Endothelial cell of umbilical vein (primary cell): ENCODE results near the gene SMAD6. TPM values are rescaled to one million over a fixed set of nuclear protein-coding genes. Genes with fewer than 3 reads are reported as not detected.

Source experiments
- BruUV-seq: library from RNA; stranded (reverse); fragments of 400-500 nt; replicated peaks from 2 replicates; lab custom pipeline; 2021; lab: Mats Ljungman, UMichigan
- CTCF ChIA-PET: fragments of 300-600, 350-600 bp; sonication (Branson Sonifier 250); formaldehyde crosslinking; loops from one replicate; lab custom pipeline; 2021; ENCODE audit warnings: antibody characterized with exemption, inconsistent platforms; lab: Charles Lee
- POLR2A ChIA-PET: fragments of 300-600, 350-600 bp; sonication (Branson Sonifier 250); formaldehyde crosslinking; loops from one replicate; lab custom pipeline; 2021; ENCODE audit warnings: antibody characterized with exemption, inconsistent platforms; lab: Charles Lee
- DNase-seq: peaks from one replicate; pipeline ENCODE4 v3.0.0-alpha.2; 2011; ENCODE audit warnings: low read depth, low spot score
- FAIRE-seq: peaks from 2 replicates; lab custom pipeline; 2011; peaks lifted over from hg19 to GRCh38; lab: Jason Lieb, UNC
- H2AFZ ChIP-seq: 2 replicates; pipeline ENCODE4 v1.6.0; 2012; ENCODE audit warnings: low read depth, low read length, control low read depth, inconsistent platforms
- H3K27ac ChIP-seq: 2 replicates; pipeline ENCODE4 v1.5.1; 2011; ENCODE audit warnings: low read depth, mild to moderate bottlenecking, control low read depth, low read length, moderate library complexity; ENCODE audit not compliant: insufficient read depth
- H3K27me3 ChIP-seq, 2 experiments: 2 replicates each; pipeline versions ENCODE4 v1.6.0 to v1.6.1; 2011; ENCODE audit warnings: low read length in 2 of 2, mixed read lengths in 1 of 2; ENCODE audit not compliant: control insufficient read depth in 2 of 2, insufficient read depth in 2 of 2
- H3K36me3 ChIP-seq, 2 experiments: 2 replicates in 1 of 2; 3 replicates in 1 of 2; pipeline ENCODE4 v1.5.1; 2011; ENCODE audit warnings: low read length in 2 of 2, mild to moderate bottlenecking in 1 of 2, moderate library complexity in 1 of 2; ENCODE audit not compliant: control insufficient read depth in 2 of 2, insufficient read depth in 2 of 2; ENCODE audit errors: extremely low read depth in 1 of 2
- H3K4me1 ChIP-seq: 3 replicates; pipeline ENCODE4 v1.5.1; 2011; ENCODE audit warnings: mild to moderate bottlenecking, low read length; ENCODE audit not compliant: control insufficient read depth, insufficient read depth; ENCODE audit errors: extremely low read depth
- H3K4me2 ChIP-seq: 2 replicates; pipeline ENCODE4 v1.6.1; 2011; ENCODE audit warnings: low read length, control low read depth, mixed read lengths; ENCODE audit not compliant: insufficient read depth
- H3K4me3 ChIP-seq, 3 experiments: fragments of 200-600 bp in 1 of 3; sonication (generic), shearing (Covaris generic) in 1 of 3; replicated peaks in 1 of 3; 2 replicates each; pipeline ENCODE4 v1.5.1; 2011 to 2016; ENCODE audit warnings: control low read depth in 3 of 3, low read length in 3 of 3, mild to moderate bottlenecking in 2 of 3, inconsistent platforms in 1 of 3, low read depth in 1 of 3, moderate library complexity in 1 of 3; ENCODE audit not compliant: insufficient read depth in 1 of 3
- H3K79me2 ChIP-seq: 2 replicates; pipeline ENCODE4 v1.6.0; 2012; ENCODE audit warnings: low read length, inconsistent platforms; ENCODE audit not compliant: control insufficient read depth, insufficient read depth
- H3K9ac ChIP-seq: replicated peaks from 2 replicates; pipeline ENCODE3; 2011; ENCODE audit warnings: low read length, control low read depth; ENCODE audit not compliant: insufficient read depth; ENCODE audit errors: extremely low read depth
- H3K9me1 ChIP-seq: replicated peaks from 3 replicates; pipeline ENCODE4 v1.6.0; 2011; ENCODE audit warnings: mild to moderate bottlenecking, low read length; ENCODE audit not compliant: control insufficient read depth, insufficient read depth; ENCODE audit errors: extremely low read depth
- H3K9me3 ChIP-seq: replicated peaks from 2 replicates; pipeline ENCODE4 v1.5.1; 2012; ENCODE audit warnings: low read length, inconsistent platforms; ENCODE audit not compliant: control insufficient read depth, insufficient read depth
- H4K20me1 ChIP-seq: replicated peaks from 2 replicates; pipeline ENCODE3; 2011; ENCODE audit warnings: mild to moderate bottlenecking, low read length; ENCODE audit not compliant: control insufficient read depth, insufficient read depth; ENCODE audit errors: extremely low read depth
- EZH2 ChIP-seq: IDR thresholded peaks from 2 replicates; pipeline ENCODE4 v1.6.1; 2012; ENCODE audit warnings: borderline replicate concordance, low read depth, mild to moderate bottlenecking, moderate library complexity, low read length, inconsistent platforms; ENCODE audit not compliant: severe bottlenecking
- FOS ChIP-seq: IDR thresholded peaks from 2 replicates; pipeline ENCODE4 v1.6.1; 2011; ENCODE audit warnings: mild to moderate bottlenecking, low read length, moderate library complexity, borderline replicate concordance; ENCODE audit not compliant: insufficient read depth
- GATA2 ChIP-seq: IDR thresholded peaks from 2 replicates; pipeline ENCODE4 v1.7.0; 2011; ENCODE audit warnings: low read depth, mild to moderate bottlenecking, moderate library complexity, mixed read lengths, low read length; ENCODE audit not compliant: insufficient read length, insufficient read depth
- JUN ChIP-seq: IDR thresholded peaks from 2 replicates; pipeline ENCODE4 v1.6.1; 2011; ENCODE audit warnings: borderline replicate concordance, low read depth; ENCODE audit not compliant: insufficient read length, insufficient read depth
- MYC ChIP-seq: IDR thresholded peaks from one replicate; pipeline ENCODE4 v1.6.1; 2011; ENCODE audit warnings: mild to moderate bottlenecking, low read depth, low read length
- POLR2A ChIP-seq: IDR thresholded peaks from 2 replicates; pipeline ENCODE4 v1.6.1; 2012; ENCODE audit warnings: low read depth, mild to moderate bottlenecking, control low read depth, low read length
- POLR2AphosphoS5 ChIP-seq: IDR thresholded peaks from 2 replicates; pipeline ENCODE4 v1.6.1; 2012; ENCODE audit warnings: low read depth, mild to moderate bottlenecking, control low read depth, low read length, moderate library complexity; ENCODE audit not compliant: insufficient read depth
- dilution Hi-C: fragments of 300-500 bp; cut with MboI; formaldehyde crosslinking; loops from one replicate; pipeline ENCODE4 v1.15.0; 2019; ENCODE audit warnings: low sequenced_read_pairs; ENCODE audit not compliant: extremely low pct_ligation_motif_present
- intact Hi-C: fragments of 100-400 bp; cut with micrococcal nuclease; formaldehyde crosslinking; loops from one replicate; pipeline ENCODE4 v1.10.0; 2022
- polyA plus RNA-seq, 4 experiments: library from polyadenylated mRNA; depleted of rRNA in 3 of 4; stranded (reverse) in 3 of 4; unstranded in 1 of 4; fragments of >200 nt; gene quantifications; 2 replicates each; pipeline versions ENCODE4 v1.2.1 to v1.2.3, GENCODE V29; 2011 to 2012; ENCODE audit warnings: missing spikeins in 1 of 4
- total RNA-seq: library from RNA; stranded (reverse); gene quantifications from 2 replicates; pipeline ENCODE4 v1.2.3, GENCODE V29; 2021
- TF ChIP-seq, protein P1 (sequence below): IDR thresholded peaks from 2 replicates; pipeline ENCODE4 v1.6.1; 2011; ENCODE audit not compliant: insufficient read depth, insufficient read length
- TF ChIP-seq, protein P2 (sequence below), 2 donors: IDR thresholded peaks; 1 replicate in 1 of 2; 2 replicates in 1 of 2; pipeline ENCODE4 v1.5.1; 2011; ENCODE audit warnings: low read length in 2 of 2, mild to moderate bottlenecking in 2 of 2, moderate library complexity in 2 of 2, control low read depth in 1 of 2, inconsistent platforms in 1 of 2, low read depth in 1 of 2; ENCODE audit not compliant: insufficient read depth in 1 of 2; ENCODE audit errors: extremely low read depth in 1 of 2

Gene SMAD6
- total and polyA plus RNA-seq, 2 donors (not counting 3 experiments of a cell fraction or from before 2014, with no cell fraction given), result 7.3 to 12.5 TPM

DNA sequence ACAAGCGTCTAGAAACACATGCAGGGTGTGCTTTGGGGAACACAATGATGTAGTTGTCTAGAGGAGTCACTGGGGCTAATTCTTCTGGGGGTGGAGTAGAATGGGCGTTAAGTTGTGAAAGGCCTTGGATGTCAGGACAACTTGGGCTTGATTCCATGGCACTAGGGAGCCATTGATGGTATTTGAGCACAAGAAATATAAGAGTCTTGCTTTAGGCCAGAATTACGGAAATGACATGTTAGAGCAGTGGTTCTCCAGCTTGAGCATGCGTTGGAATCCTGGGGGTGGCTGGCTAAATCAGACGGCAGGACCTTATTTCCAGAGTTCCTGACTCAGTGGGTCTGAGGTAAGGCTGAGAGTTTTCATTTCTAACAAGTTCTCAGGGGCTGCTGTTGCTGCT is 29.2 kb upstream of the SMAD6 start:
- no peaks in the 10 kb centered on the region for H3K27me3 ChIP-seq
- no peaks in the 10 kb centered on the region for H3K79me2 ChIP-seq
- H2AFZ ChIP-seq, result no peak overlapping the region
- no peaks in the 10 kb centered on the region for H3K36me3 ChIP-seq
- intact Hi-C loops, result no loop called here
- no peak overlapping the region for H3K27ac ChIP-seq
- ChIA-PET POLR2A (no interaction called here), CTCF (no interaction called here)
- dilution Hi-C loops, result no loop called here
- no TSS peak for BruUV-seq
- no peaks in the 10 kb centered on the region for H3K4me1 ChIP-seq
- H3K9me3 ChIP-seq, result no peaks in the 10 kb centered on the region
- no peak overlapping the region for H3K4me2 ChIP-seq
- H3K9ac ChIP-seq, result no peak overlapping the region
- FAIRE-seq, result no peak
- no peak overlapping the region for H3K4me3 ChIP-seq
- no peaks in the 10 kb centered on the region for H4K20me1 ChIP-seq
- TF ChIP-seq POLR2A (no peak), JUN (no peak), GATA2 (no peak), FOS (no peak), EZH2 (no peak), POLR2AphosphoS5 (no peak), MYC (no peak)
- TF ChIP-seq, protein P1, sequence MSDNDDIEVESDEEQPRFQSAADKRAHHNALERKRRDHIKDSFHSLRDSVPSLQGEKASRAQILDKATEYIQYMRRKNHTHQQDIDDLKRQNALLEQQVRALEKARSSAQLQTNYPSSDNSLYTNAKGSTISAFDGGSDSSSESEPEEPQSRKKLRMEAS, result no peak
- TF ChIP-seq, protein P2, sequence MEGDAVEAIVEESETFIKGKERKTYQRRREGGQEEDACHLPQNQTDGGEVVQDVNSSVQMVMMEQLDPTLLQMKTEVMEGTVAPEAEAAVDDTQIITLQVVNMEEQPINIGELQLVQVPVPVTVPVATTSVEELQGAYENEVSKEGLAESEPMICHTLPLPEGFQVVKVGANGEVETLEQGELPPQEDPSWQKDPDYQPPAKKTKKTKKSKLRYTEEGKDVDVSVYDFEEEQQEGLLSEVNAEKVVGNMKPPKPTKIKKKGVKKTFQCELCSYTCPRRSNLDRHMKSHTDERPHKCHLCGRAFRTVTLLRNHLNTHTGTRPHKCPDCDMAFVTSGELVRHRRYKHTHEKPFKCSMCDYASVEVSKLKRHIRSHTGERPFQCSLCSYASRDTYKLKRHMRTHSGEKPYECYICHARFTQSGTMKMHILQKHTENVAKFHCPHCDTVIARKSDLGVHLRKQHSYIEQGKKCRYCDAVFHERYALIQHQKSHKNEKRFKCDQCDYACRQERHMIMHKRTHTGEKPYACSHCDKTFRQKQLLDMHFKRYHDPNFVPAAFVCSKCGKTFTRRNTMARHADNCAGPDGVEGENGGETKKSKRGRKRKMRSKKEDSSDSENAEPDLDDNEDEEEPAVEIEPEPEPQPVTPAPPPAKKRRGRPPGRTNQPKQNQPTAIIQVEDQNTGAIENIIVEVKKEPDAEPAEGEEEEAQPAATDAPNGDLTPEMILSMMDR (IDR thresholded peaks at IDR 0.05; ENCODE audit: extremely low read depth in 1 of 2, insufficient read depth in 1 of 2, low read depth in 1 of 2, low read length in 2 of 2), result no peak
- H3K9me1 ChIP-seq, result no peaks in the 10 kb centered on the region
- DNase-seq, result no peak
